HUES6 (cell line): ENCODE data around the gene PSMA1.

Source experiments
- H3K27ac ChIP-seq: 2 replicates; pipeline ENCODE4 v1.7.0; 2013; ENCODE audit warnings: low read depth, mild to moderate bottlenecking, low read length, inconsistent platforms
- H3K27me3 ChIP-seq: 2 replicates; pipeline ENCODE4 v1.6.1; 2013; ENCODE audit warnings: low read length; ENCODE audit not compliant: control insufficient read depth, insufficient read depth
- H3K36me3 ChIP-seq: 2 replicates; pipeline ENCODE4 v1.6.1; 2013; ENCODE audit warnings: low read length; ENCODE audit not compliant: control insufficient read depth, insufficient read depth
- H3K4me1 ChIP-seq: 2 replicates; pipeline ENCODE4 v1.6.1; 2013; ENCODE audit warnings: low read length; ENCODE audit not compliant: control insufficient read depth, insufficient read depth
- H3K4me3 ChIP-seq: 2 replicates; pipeline ENCODE4 v1.5.1; 2013; ENCODE audit warnings: low read depth, low read length
- H3K9ac ChIP-seq: one replicate; pipeline ENCODE4 v1.6.1; 2013; ENCODE audit warnings: mild to moderate bottlenecking, low read length
- H3K9me3 ChIP-seq: 2 replicates; pipeline ENCODE4 v1.6.1; 2013; ENCODE audit warnings: low read depth, low read length; ENCODE audit not compliant: control insufficient read depth, insufficient read depth

PSMA1 gene

GRCh38 chr11:14499178-14499559 is 21.0 kb downstream of the PSMA1 start:
- H3K27me3 ChIP-seq: no peaks in the 10 kb centered on the region
- H3K36me3 ChIP-seq: peaks cover 45% of the 10 kb centered on the region
- H3K9ac ChIP-seq: peak overlapping the region; percentile 82
- no peaks in the 10 kb centered on the region for H3K9me3 ChIP-seq
- H3K27ac ChIP-seq: no peak overlapping the region
- no peaks in the 10 kb centered on the region for H3K4me1 ChIP-seq
- peak overlapping the region; percentile 81 for H3K4me3 ChIP-seq

DNA sequence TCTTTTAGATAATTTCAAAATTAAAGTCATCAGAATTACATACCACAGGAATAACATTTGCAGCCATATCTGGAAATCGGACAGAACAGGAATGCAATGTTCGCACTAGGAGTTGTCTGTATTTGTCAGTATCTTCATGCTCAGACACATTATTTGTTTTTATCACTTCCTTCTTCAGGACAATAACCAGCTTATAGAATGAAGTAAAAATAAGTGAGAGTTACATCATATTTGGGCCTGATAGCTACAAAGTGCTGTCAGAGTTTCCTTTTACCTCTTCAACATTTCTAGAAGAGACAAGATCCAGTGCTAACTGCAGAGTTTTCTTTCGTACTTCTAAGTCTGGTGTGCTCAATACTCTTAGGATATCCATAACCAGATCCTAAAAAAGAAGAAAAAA is 39.5 kb downstream of the PSMA1 start:
- Histone ChIP-seq H3K4me1 (no peaks in the 10 kb centered on the region), H3K27me3 (no peaks in the 10 kb centered on the region), H3K27ac (no peak overlapping the region), H3K4me3 (no peak overlapping the region), H3K9me3 (no peaks in the 10 kb centered on the region), H3K9ac (no peak overlapping the region), H3K36me3 (peaks cover 96% of the 10 kb centered on the region)

- Histone ChIP-seq H3K27me3 (no peaks in the 10 kb centered on the region), H3K36me3 (peaks cover 99% of the 10 kb centered on the region), H3K9me3 (no peaks in the 10 kb centered on the region), H3K4me3 (no peak overlapping the region), H3K27ac (no peak overlapping the region), H3K9ac (no peak overlapping the region), H3K4me1 (no peaks in the 10 kb centered on the region)
Observed at GRCh38 chr11:14471127-14471526, 49.1 kb downstream of the PSMA1 start.

- H3K36me3 ChIP-seq: peaks cover 95% of the 10 kb centered on the region
- no peaks in the 10 kb centered on the region for H3K27me3 ChIP-seq
- H3K9me3 ChIP-seq: no peaks in the 10 kb centered on the region
Observed at GRCh38 chr11:14463623-14464022, 56.6 kb downstream of the PSMA1 start.

DNA sequence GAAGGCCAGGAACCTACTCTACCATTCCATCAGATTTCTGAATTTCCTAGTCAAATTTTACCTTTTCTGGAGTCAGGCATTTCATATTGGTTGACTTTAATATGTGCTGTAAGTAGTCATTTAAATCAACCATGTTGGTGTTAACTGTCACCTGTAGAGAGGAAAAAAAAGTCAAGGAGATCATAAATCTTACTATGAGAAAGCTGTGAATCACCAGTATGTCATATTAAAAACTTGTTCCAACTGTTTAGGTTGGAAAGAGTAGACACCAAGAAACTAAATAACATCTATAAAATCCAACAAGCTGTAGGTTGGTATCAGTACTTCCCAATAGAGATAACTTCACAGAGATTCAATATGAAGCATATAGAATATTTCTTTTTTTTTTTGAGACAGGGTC is 60.0 kb downstream of the PSMA1 start:
- Histone ChIP-seq H3K27ac (no peak overlapping the region), H3K36me3 (peaks cover 78% of the 10 kb centered on the region), H3K9me3 (no peaks in the 10 kb centered on the region), H3K4me3 (no peak overlapping the region), H3K4me1 (no peaks in the 10 kb centered on the region), H3K9ac (no peak overlapping the region), H3K27me3 (no peaks in the 10 kb centered on the region)

More at GRCh38 chr11:14463623-14464022, 56.6 kb downstream of the PSMA1 start:
- H3K27ac ChIP-seq: no peak overlapping the region
- H3K4me1 ChIP-seq: no peaks in the 10 kb centered on the region
- no peak overlapping the region for H3K9ac ChIP-seq
- H3K4me3 ChIP-seq: no peak overlapping the region

DNA sequence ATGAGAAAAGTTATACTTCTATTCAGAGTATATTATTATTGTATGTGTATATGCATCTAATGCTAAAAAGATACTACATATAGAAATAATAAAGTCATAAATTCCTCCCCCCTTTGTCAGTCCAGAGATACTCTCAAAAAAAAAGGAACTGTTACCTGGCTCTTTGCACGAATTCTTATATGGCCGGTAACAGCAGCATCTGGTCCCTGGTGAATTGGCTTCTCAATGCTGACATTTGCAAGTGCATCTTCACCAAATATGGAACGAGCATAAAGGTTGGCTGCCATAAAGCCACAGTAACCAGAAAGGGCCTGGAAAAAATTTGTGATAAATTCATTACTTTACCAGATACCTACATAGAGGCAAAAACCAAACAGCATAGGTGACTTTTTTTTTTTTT is 61.8 kb downstream of the PSMA1 start:
- peaks cover 61% of the 10 kb centered on the region for H3K36me3 ChIP-seq
- no peaks in the 10 kb centered on the region for H3K9me3 ChIP-seq
- no peak overlapping the region for H3K27ac ChIP-seq
- H3K4me3 ChIP-seq: no peak overlapping the region
- no peak overlapping the region for H3K9ac ChIP-seq
- no peaks in the 10 kb centered on the region for H3K4me1 ChIP-seq
- no peaks in the 10 kb centered on the region for H3K27me3 ChIP-seq

GRCh38 chr11:14455648-14456430 is 64.3 kb downstream of the PSMA1 start:
- Histone ChIP-seq H3K4me3 (no peak overlapping the region), H3K9me3 (no peaks in the 10 kb centered on the region), H3K4me1 (no peaks in the 10 kb centered on the region), H3K36me3 (peaks cover 41% of the 10 kb centered on the region), H3K9ac (no peak overlapping the region), H3K27me3 (no peaks in the 10 kb centered on the region), H3K27ac (no peak overlapping the region)
